ENCODE data around the gene BTBD2. TPM values are rescaled to one million over a fixed set of nuclear protein-coding genes. Genes with fewer than 3 reads are reported as not detected.

BTBD2 gene
- total and polyA plus RNA-seq, 10 of the 15 experiments (the other 5 are each of a cell fraction or from before 2014, with no cell fraction given), result 0.13 to 66.2 (median 10.4) TPM

- Histone ChIP-seq H3K4me3 (no peak overlapping the region), H3K27me3 (replicated peaks in 1 of 2; ENCODE audit: control insufficient read depth in 2 of 2, insufficient read depth in 2 of 2, low read length in 1 of 2) (no peaks in the 10 kb centered on the region), H3K4me1 (ENCODE audit: control insufficient read depth, insufficient read depth, low read length) (no peaks in the 10 kb centered on the region), H3K27ac (ENCODE audit: control insufficient read depth, insufficient read depth) (no peak overlapping the region), H3K9me3 (replicated peaks; ENCODE audit: control insufficient read depth, insufficient read depth, low read length) (no peaks in the 10 kb centered on the region), H2AFZ (ENCODE audit: control insufficient read depth, low read depth, low read length) (no peak overlapping the region), H3K4me2 (ENCODE audit: control insufficient read depth, insufficient read depth) (no peak overlapping the region), H3K9ac (ENCODE audit: control insufficient read depth, insufficient read depth, low read length) (no peak overlapping the region), H3K36me3 (ENCODE audit: control insufficient read depth in 2 of 2, insufficient read depth in 2 of 2, low read length in 1 of 2) (peaks cover 5 to 33% of the 10 kb centered on the region in 2 experiments; a peak in 2 of 4 replicates), H3K79me2 (ENCODE audit: control insufficient read depth, insufficient read depth, low read length) (peaks cover 31% of the 10 kb centered on the region), H4K20me1 (ENCODE audit: control insufficient read depth, insufficient read depth) (no peaks in the 10 kb centered on the region)
- intact Hi-C loops (cut with micrococcal nuclease; ENCODE audit: unreplicated experiment), result no loop called here
- ChIA-PET CTCF (interaction anchor here (0.6 kb wide), 1 partner anchor 8 kb away, joined by 3 read pairs; no protein-coding TSS in a partner anchor), SMC1A (ENCODE audit: uncharacterized antibody, unreplicated experiment) (no interaction called here), POLR2A (no interaction called here), RAD21 (ENCODE audit: unreplicated experiment) (no interaction called here)
- no peak for TF ChIP-seq RELA (IDR thresholded peaks at IDR 0.05; ENCODE audit: borderline replicate concordance, partially characterized antibody)
- TF ChIP-seq STAT1 (conservative IDR thresholded peaks at IDR 0.05), result no peak
- TF ChIP-seq SP1 (IDR thresholded peaks at IDR 0.05; ENCODE audit: low read depth, low read length), result no peak
- no peak for TF ChIP-seq KAT2A (conservative IDR thresholded peaks at IDR 0.05; ENCODE audit: control insufficient read depth, low read depth, low read length)
- TF ChIP-seq NR2F1 (conservative IDR thresholded peaks at IDR 0.05), result no peak
- TF ChIP-seq MXI1 (IDR thresholded peaks at IDR 0.05; ENCODE audit: low read depth, low read length), result no peak
- no peak for TF ChIP-seq RBBP5 (conservative IDR thresholded peaks at IDR 0.05)
- no peak for TF ChIP-seq POLR2AphosphoS2 (IDR thresholded peaks at IDR 0.05; ENCODE audit: low read depth, low read length)
- TF ChIP-seq LARP7 (IDR thresholded peaks at IDR 0.05), result no peak
- no peak for TF ChIP-seq ZBED1 (IDR thresholded peaks at IDR 0.05; ENCODE audit: borderline replicate concordance)
- TF ChIP-seq SMC3 (IDR thresholded peaks at IDR 0.05; ENCODE audit: borderline replicate concordance, low read length), result no peak
- TF ChIP-seq GATAD2B (conservative IDR thresholded peaks at IDR 0.05; ENCODE audit: low read depth), result no peak
- TF ChIP-seq RUNX3 (IDR thresholded peaks at IDR 0.05; ENCODE audit: low read length), result no peak
- no peak for TF ChIP-seq SPI1 (IDR thresholded peaks at IDR 0.05; ENCODE audit: borderline replicate concordance, insufficient read depth, low read depth, low read length)
- TF ChIP-seq IRF3 (IDR thresholded peaks at IDR 0.05), result no peak
- TF ChIP-seq SMAD5 (IDR thresholded peaks at IDR 0.05; ENCODE audit: low read depth), result no peak
- TF ChIP-seq ATF7 (IDR thresholded peaks at IDR 0.05; ENCODE audit: low read depth), result no peak
- TF ChIP-seq MYC (IDR thresholded peaks at IDR 0.05; ENCODE audit: insufficient read depth, insufficient read length, insufficient replicate concordance, low read length, severe bottlenecking), result no peak
- TF ChIP-seq YBX1 (IDR thresholded peaks at IDR 0.05), result no peak
- TF ChIP-seq MTA2 (IDR thresholded peaks at IDR 0.05; ENCODE audit: low read depth), result no peak
- FAIRE-seq, result no peak
- in situ Hi-C loops (cut with MboI), result no loop called here
- WGBS (ENCODE audit: insufficient coverage, insufficient replicate concordance, low lambda C conversion rate, missing lambda C conversion rate), result 96% methylated on average over 15 of the region's 15 CpGs
- no peak for ATAC-seq
- BruUV-seq (replicated peaks), result no TSS peak
- DNase-seq (ENCODE audit: low read depth, low spot score), result no peak
These were observed 61.0 kb downstream of the BTBD2 start for GRCh38 chr19:1954532-1954933.
